GM21526 (cell line): ENCODE results near the gene ALG2.

Experiments
- ATAC-seq: cut with Tn5 transposase; IDR thresholded peaks from one replicate; pipeline ENCODE4 v1.9.1; 2021; ENCODE audit warnings: moderate library complexity; ENCODE audit not compliant: unreplicated experiment, low FRiP score

The ALG2 gene

GRCh38 chr9:99177576-99178366 lies 44.0 kb downstream of the ALG2 start:
- ATAC-seq: no peak

- ATAC-seq: no peak
Observed at GRCh38 chr9:99176527-99177013, 45.2 kb downstream of the ALG2 start.

DNA sequence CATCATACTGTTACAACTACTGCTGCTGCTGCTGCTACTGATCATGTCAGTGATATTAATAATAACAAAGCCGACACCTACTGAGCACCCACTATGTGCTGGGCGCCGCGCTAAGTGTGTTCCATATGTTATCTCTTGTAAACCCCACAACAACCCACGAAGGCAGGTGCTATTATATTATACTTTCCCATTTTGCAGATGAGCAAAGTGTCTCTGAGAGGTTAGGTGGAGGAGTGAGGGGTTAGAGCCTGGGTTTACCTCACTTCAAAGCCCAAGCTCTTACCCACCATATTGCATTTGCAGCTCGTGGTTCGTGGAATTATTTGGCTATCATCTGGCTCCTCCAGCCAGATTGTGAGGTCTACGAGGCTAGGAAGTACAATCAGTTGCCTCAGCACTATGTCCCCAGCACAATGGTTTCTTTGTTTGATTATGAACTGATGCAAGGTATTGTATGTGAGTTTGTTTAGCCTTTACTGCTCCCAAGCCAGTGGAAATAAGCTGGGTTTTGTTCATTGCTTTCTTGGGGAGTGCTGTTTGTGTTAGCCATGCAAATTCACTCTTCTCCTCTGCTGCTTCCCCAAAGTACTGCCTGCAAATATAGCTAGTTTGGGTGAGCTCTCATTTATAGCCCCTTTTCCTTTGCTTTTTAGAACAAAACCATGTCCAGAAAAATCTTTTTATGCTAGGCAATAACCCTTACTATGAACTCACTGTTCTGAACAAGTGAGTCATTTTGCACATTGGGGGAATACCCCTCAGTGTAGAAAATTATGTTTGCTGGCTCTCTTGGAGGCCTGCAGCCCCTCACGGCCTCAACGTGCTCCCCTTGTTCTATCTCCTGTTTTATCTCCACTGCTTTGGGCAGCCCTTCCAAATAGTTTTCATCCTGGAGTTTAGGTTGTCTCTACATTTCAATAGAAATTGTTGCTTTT lies 47.9 kb downstream of the ALG2 start:
- ATAC-seq: no peak

GRCh38 chr9:99172124-99173091 lies 49.3 kb downstream of the ALG2 start:
- ATAC-seq: no peak

GRCh38 chr9:99171225-99172123 lies 50.3 kb downstream of the ALG2 start:
- no peak for ATAC-seq

DNA sequence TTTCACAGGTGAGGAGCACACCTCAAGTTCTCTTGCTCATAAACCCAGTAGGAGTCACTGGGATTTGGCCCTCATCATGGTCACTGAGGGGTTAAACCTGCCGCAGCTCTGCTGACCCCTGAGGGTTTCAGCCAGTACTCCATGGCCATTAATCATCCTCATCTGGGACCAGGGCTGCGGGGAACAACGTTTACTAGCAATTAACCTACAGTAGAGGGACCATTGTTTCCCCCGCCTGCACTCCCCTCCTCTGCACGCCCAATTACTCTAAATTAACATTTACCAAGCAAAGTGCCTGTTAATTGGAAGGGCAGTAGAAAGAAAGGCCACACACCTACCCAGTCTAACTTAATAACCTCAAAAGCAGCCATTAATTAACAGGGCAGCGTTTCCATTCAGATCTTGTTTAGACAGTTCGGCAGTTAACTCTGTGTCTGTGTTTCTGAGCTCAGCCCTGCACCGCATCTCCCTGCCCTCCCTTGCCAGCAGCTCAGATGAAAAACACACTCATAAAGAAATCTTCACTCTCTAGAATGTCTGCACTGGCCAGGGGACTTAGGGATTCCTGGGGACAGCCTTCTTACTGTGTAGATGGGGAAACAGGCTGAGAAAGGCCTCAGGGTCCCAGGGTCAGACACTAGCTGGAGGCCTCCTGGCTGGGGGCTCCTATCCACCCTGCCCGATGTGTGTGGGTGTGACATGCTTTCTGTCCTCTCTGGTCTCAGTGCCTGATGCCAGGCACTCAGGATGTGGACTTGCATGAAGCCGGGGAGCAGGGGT lies 51.6 kb downstream of the ALG2 start:
- no peak for ATAC-seq

GRCh38 chr9:99169086-99169485 lies 52.7 kb downstream of the ALG2 start:
- ATAC-seq: no peak

GRCh38 chr9:99167694-99168093 lies 54.0 kb downstream of the ALG2 start:
- no peak for ATAC-seq

DNA sequence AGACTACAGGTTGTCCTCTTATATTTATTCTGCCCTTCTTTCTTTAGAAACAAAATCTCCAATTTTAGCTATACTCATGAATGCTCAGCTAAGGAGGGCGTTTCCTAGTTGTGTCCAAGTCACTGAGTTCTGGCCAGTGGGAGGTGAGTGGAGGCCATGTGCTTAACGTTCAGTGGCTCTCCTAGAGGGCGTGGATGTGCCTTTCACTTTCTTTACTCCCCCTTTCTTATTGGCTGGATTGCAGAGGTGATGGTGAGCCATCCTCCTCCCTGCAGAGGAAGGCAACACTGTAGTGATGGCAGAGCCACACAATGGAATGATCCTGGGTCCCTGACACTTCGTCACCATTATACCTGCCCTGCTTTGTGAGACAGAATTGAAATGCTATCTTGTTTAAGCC lies 54.6 kb downstream of the ALG2 start:
- no peak for ATAC-seq
